GM19099 (cell line): ENCODE measurements around the gene GRK4.
A peak's percentile ranks its signal among the peaks of the same experiment; 100 is the strongest.

Source experiments
- POLR2A ChIP-seq: IDR thresholded peaks from 3 replicates; pipeline ENCODE4 v1.6.1; 2011; ENCODE audit warnings: low read depth; ENCODE audit not compliant: insufficient read length; ENCODE audit errors: extremely low read depth

GRK4 gene

GRCh38 chr4:3062471-3062870 lies 99.1 kb downstream of the GRK4 start:
- TF ChIP-seq POLR2A, result no peak

- no peak for TF ChIP-seq POLR2A
Observed at GRCh38 chr4:3065551-3065950, 102.2 kb downstream of the GRK4 start.

- no peak for TF ChIP-seq POLR2A
Observed at GRCh38 chr4:3066836-3067400, 103.5 kb downstream of the GRK4 start.

- no peak for TF ChIP-seq POLR2A
Observed at GRCh38 chr4:3067473-3068001, 104.2 kb downstream of the GRK4 start.

GRCh38 chr4:3069661-3070199 lies 106.4 kb downstream of the GRK4 start:
- no peak for TF ChIP-seq POLR2A

GRCh38 chr4:3070709-3071500 lies 107.5 kb downstream of the GRK4 start:
- TF ChIP-seq POLR2A, result no peak

GRCh38 chr4:3071811-3072210 lies 108.4 kb downstream of the GRK4 start:
- no peak for TF ChIP-seq POLR2A

- peak; percentile 63 for TF ChIP-seq POLR2A
Observed at GRCh38 chr4:3073158-3074077, 110.0 kb downstream of the GRK4 start.

GRCh38 chr4:3074078-3074845 lies 110.9 kb downstream of the GRK4 start, which contains the start of the genes HTT and HTT-AS:
Gene HTT, plus strand, starts transcription at chr4:3074681. Its CDS starts 145 bp downstream, at chr4:3074826.
Gene HTT-AS, minus strand, starts transcription at chr4:3074538.
- peak; percentile 82 for TF ChIP-seq POLR2A

- peak; percentile 69 for TF ChIP-seq POLR2A
Observed at GRCh38 chr4:3074846-3075651, 111.7 kb downstream of the GRK4 start.

- peak; percentile 63 for TF ChIP-seq POLR2A
Observed at GRCh38 chr4:3075652-3075981, 112.2 kb downstream of the GRK4 start.

- TF ChIP-seq POLR2A, result peak; percentile 53
Observed at GRCh38 chr4:3077796-3078195, 114.4 kb downstream of the GRK4 start.

GRCh38 chr4:3079694-3080123 lies 116.3 kb downstream of the GRK4 start:
- no peak for TF ChIP-seq POLR2A
